HG02870 (cell line): ENCODE measurements around the gene LRRC7.
"Not testable (repeated sequence)": the region's sequence is repeated elsewhere in the genome, so short reads cannot be mapped to it uniquely, and the experiment has no call there.

ENCODE experiments used
- ATAC-seq: cut with Tn5 transposase; IDR thresholded peaks from one replicate; pipeline ENCODE4 v1.9.1; 2021; ENCODE audit warnings: mild to moderate bottlenecking, moderate library complexity; ENCODE audit not compliant: unreplicated experiment

Gene LRRC7

GRCh38 chr1:69946935-69947334 lies 379.2 kb downstream of the LRRC7 start:
- ATAC-seq = no peak

- ATAC-seq = no peak
These were observed 380.1 kb downstream of the LRRC7 start for GRCh38 chr1:69947837-69948236.

- ATAC-seq = no peak
These were observed 385.0 kb downstream of the LRRC7 start for GRCh38 chr1:69952676-69953075.

- ATAC-seq = not testable (repeated sequence)
These were observed 394.7 kb downstream of the LRRC7 start for GRCh38 chr1:69962452-69962851.

- ATAC-seq = no peak
These were observed 399.6 kb downstream of the LRRC7 start for GRCh38 chr1:69967245-69967766.

GRCh38 chr1:69976896-69977295 lies 409.2 kb downstream of the LRRC7 start:
- no peak for ATAC-seq

GRCh38 chr1:69982992-69983391 lies 415.3 kb downstream of the LRRC7 start:
- ATAC-seq = no peak

GRCh38 chr1:69985376-69985775 lies 417.7 kb downstream of the LRRC7 start:
- no peak for ATAC-seq

GRCh38 chr1:69985901-69986439 lies 418.2 kb downstream of the LRRC7 start:
- no peak for ATAC-seq

- ATAC-seq = no peak
These were observed 420.2 kb downstream of the LRRC7 start for GRCh38 chr1:69987881-69988280.

GRCh38 chr1:69991644-69992043 lies 423.9 kb downstream of the LRRC7 start:
- no peak for ATAC-seq

- ATAC-seq = no peak
These were observed 424.9 kb downstream of the LRRC7 start for GRCh38 chr1:69992594-69992993.

- no peak for ATAC-seq
These were observed 426.1 kb downstream of the LRRC7 start for GRCh38 chr1:69993810-69994209.

- ATAC-seq = no peak
These were observed 426.5 kb downstream of the LRRC7 start for GRCh38 chr1:69994241-69994640.

- ATAC-seq = no peak
These were observed 431.1 kb downstream of the LRRC7 start for GRCh38 chr1:69998847-69999246.

- no peak for ATAC-seq
These were observed 435.6 kb downstream of the LRRC7 start for GRCh38 chr1:70003211-70003908.

GRCh38 chr1:70005386-70006034 lies 437.8 kb downstream of the LRRC7 start:
- ATAC-seq = no peak

- no peak for ATAC-seq
These were observed 440.9 kb downstream of the LRRC7 start for GRCh38 chr1:70008660-70009059.

GRCh38 chr1:70017770-70018169 lies 450.0 kb downstream of the LRRC7 start:
- no peak for ATAC-seq

- no peak for ATAC-seq
These were observed 456.6 kb downstream of the LRRC7 start for GRCh38 chr1:70024272-70024671.

- no peak for ATAC-seq
These were observed 457.3 kb downstream of the LRRC7 start for GRCh38 chr1:70025052-70025451.

- no peak for ATAC-seq
These were observed 458.1 kb downstream of the LRRC7 start for GRCh38 chr1:70025846-70026245.
